K562 (cell line): ENCODE measurements around the gene TFCP2L1. TPM values are rescaled to one million over a fixed set of nuclear protein-coding genes. Genes with fewer than 3 reads are reported as not detected.

ENCODE experiments used
- E2F6 ChIP-seq, 2 experiments: IDR thresholded peaks; 2 replicates each; pipeline ENCODE4 v1.6.1; 2011; ENCODE audit warnings: borderline replicate concordance in 1 of 2, control low read depth in 1 of 2, low read depth in 1 of 2, low read length in 1 of 2, mild to moderate bottlenecking in 1 of 2, mixed read lengths in 1 of 2, moderate library complexity in 1 of 2; ENCODE audit not compliant: insufficient read depth in 1 of 2, insufficient read length in 1 of 2, poor library complexity in 1 of 2, severe bottlenecking in 1 of 2; ENCODE audit errors: extremely low read depth in 1 of 2
- ELF2 ChIP-seq: fragments of 250-450 bp; sonication (Bioruptor Pico); IDR thresholded peaks from 2 replicates; pipeline ENCODE4 v1.5.0; 2021; ENCODE audit warnings: mild to moderate bottlenecking
- HIVEP1 ChIP-seq: fragments of 250-450 bp; sonication (Bioruptor Pico); IDR thresholded peaks from 2 replicates; pipeline ENCODE4 v1.4.0; 2020; ENCODE audit warnings: mild to moderate bottlenecking
- MLLT1 ChIP-seq, 2 experiments: fragments of 450-650 bp; IDR thresholded peaks; 2 replicates each; pipeline ENCODE4 v1.6.1; 2016
- SNRNP70 ChIP-seq: fragments of 200-400 bp; formaldehyde crosslinking; optimal IDR thresholded peaks from 2 replicates; pipeline ENCODE3; 2017; ENCODE audit warnings: low read depth, low read length
- ZFP36 ChIP-seq: fragments of 150-350 bp; IDR thresholded peaks from 2 replicates; pipeline ENCODE4 v1.6.1; 2018; ENCODE audit warnings: low read length, low read depth; ENCODE audit not compliant: partially characterized antibody
- ZNF57 ChIP-seq: fragments of 450-650 bp; formaldehyde crosslinking; IDR thresholded peaks from 2 replicates; pipeline ENCODE4 v1.4.0; 2020; ENCODE audit warnings: mild to moderate bottlenecking, moderate library complexity
- ZNF592 ChIP-seq: fragments of 450-650 bp; IDR thresholded peaks from 2 replicates; pipeline ENCODE4 v1.6.1; 2017; ENCODE audit warnings: antibody characterized with exemption, mild to moderate bottlenecking
- polyA plus RNA-seq, 8 experiments: library from polyadenylated mRNA; depleted of rRNA in 4 of 8; stranded (reverse) in 5 of 8; unstranded in 3 of 8; fragments of >200 nt; fragmentation: Nextera tagmentation in 2 of 8; fragmentation: Illumina TruSeq in 1 of 8; extraction: Ambion mirVana in 2 of 8; extraction: Trizol in 1 of 8; gene quantifications; 2 replicates each; pipeline versions ENCODE4 v1.2.1 to v1.2.3, GENCODE V29; 2011 to 2014; ENCODE audit warnings: inconsistent platforms in 1 of 8, missing spikeins in 1 of 8
- total RNA-seq, 7 experiments: library from RNA; depleted of rRNA in 6 of 7; stranded (reverse); fragments of >200 nt in 6 of 7; fragmentation: Illumina TruSeq in 2 of 7; extraction: Trizol in 2 of 7; gene quantifications; 2 replicates each; pipeline versions ENCODE4 v1.2.1 to v1.2.3, GENCODE V29; 2011 to 2021; ENCODE audit warnings: low replicate concordance in 1 of 7
- TF ChIP-seq, protein P1 (sequence below): fragments of 450-650 bp; IDR thresholded peaks from 2 replicates; pipeline ENCODE4 v1.6.1; 2018; ENCODE audit not compliant: partially characterized antibody

The TFCP2L1 gene
- total and polyA plus RNA-seq, 9 of the 15 experiments (the other 6 are each of a cell fraction or from before 2014, with no cell fraction given): 0.08 to 1.00 (median 0.42) TPM

DNA sequence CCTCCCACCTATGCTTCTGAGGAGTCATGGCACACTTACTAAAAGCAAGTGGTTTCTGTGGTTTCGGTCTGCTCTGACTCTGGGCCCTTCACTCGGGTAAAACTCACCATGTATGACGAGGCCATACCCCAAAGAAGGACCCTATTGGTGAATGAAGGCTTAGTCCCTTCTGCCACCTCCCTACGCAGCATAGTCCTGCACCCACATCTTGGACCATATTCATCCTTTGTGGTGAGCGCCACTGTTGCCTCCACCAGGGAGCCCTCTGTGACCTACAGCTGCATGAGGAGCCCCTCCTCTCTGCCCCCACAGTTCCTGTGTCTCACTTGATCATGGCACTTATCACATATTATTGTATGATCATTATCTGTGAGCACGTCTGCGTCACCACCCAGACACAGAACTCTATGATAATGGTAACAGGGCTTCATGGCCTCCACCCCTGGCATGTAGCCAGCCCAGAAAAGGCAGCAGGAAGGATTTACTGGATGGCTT lies 113.3 kb downstream of the TFCP2L1 start (continued):
- TF ChIP-seq E2F6 (IDR thresholded peaks at IDR 0.05; ENCODE audit: borderline replicate concordance in 1 of 2, extremely low read depth in 1 of 2, insufficient read depth in 1 of 2, insufficient read length in 1 of 2, low read depth in 1 of 2, low read length in 1 of 2, poor library complexity in 1 of 2, severe bottlenecking in 1 of 2) (no peak), ZNF57 (CRISPR knock-in tag) (no peak), ZNF592 (no peak), SNRNP70 (no peak), ELF2 (CRISPR knock-in tag) (no peak), HIVEP1 (CRISPR knock-in tag) (no peak), MLLT1 (IDR thresholded peaks at IDR 0.05) (no peak), ZFP36 (peak; percentile 32)
- TF ChIP-seq, protein P1, sequence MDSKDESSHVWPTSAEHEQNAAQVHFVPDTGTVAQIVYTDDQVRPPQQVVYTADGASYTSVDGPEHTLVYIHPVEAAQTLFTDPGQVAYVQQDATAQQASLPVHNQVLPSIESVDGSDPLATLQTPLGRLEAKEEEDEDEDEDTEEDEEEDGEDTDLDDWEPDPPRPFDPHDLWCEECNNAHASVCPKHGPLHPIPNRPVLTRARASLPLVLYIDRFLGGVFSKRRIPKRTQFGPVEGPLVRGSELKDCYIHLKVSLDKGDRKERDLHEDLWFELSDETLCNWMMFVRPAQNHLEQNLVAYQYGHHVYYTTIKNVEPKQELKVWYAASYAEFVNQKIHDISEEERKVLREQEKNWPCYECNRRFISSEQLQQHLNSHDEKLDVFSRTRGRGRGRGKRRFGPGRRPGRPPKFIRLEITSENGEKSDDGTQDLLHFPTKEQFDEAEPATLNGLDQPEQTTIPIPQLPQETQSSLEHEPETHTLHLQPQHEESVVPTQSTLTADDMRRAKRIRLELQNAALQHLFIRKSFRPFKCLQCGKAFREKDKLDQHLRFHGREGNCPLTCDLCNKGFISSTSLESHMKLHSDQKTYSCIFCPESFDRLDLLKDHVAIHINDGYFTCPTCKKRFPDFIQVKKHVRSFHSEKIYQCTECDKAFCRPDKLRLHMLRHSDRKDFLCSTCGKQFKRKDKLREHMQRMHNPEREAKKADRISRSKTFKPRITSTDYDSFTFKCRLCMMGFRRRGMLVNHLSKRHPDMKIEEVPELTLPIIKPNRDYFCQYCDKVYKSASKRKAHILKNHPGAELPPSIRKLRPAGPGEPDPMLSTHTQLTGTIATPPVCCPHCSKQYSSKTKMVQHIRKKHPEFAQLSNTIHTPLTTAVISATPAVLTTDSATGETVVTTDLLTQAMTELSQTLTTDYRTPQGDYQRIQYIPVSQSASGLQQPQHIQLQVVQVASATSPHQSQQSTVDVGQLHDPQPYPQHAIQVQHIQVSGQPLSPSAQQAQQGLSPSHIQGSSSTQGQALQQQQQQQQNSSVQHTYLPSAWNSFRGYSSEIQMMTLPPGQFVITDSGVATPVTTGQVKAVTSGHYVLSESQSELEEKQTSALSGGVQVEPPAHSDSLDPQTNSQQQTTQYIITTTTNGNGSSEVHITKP: no peak
